ENCODE measurements around the gene ELOVL6. TPM values are rescaled to one million over a fixed set of nuclear protein-coding genes. Genes with fewer than 3 reads are reported as not detected.
"Not testable (repeated sequence)": the region's sequence is repeated elsewhere in the genome, so short reads cannot be mapped to it uniquely, and the experiment has no call there.

Gene ELOVL6
- total and polyA plus RNA-seq, 4 donors: 12.7 to 36.6 (median 24.6) TPM

DNA sequence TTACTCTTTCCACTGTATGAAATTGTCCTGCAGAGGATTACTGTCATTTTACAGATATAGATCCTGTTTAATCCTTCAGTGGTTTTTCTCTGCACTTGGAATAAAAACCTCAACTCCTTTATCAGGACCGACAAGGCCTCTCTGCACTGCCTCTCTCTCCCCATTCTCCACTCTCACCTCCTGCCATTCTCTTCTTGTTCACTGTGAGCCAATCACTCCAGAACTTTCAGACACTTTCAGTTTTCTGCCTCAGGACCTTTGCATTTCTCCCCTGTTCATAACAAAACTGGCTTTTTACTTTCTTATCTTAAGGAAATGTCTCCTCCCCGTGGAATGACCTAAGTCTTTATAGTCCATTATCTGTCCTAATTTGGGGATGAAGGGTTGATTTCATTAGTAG is 137.3 kb downstream of the ELOVL6 start:
- Histone ChIP-seq H3K4me1 (ENCODE audit: control insufficient read depth, insufficient read depth, low read length) (no peaks in the 10 kb centered on the region), H3K27ac (ENCODE audit: low read depth, low read length) (no peak overlapping the region), H3K27me3 (ENCODE audit: control insufficient read depth, insufficient read depth, low read length) (no peaks in the 10 kb centered on the region), H3K4me3 (ENCODE audit: low read depth, low read length) (no peak overlapping the region), H3K36me3 (ENCODE audit: control insufficient read depth, insufficient read depth, low read length) (no peaks in the 10 kb centered on the region), H3K9me3 (ENCODE audit: control insufficient read depth, insufficient read depth, low read length) (no peaks in the 10 kb centered on the region)
- 77% methylated on average over 1 of the region's 2 CpGs for WGBS (ENCODE audit: insufficient coverage)
- DNase-seq (ENCODE audit: low read depth in 4 of 6, low spot score in 6 of 6): no peak

DNA sequence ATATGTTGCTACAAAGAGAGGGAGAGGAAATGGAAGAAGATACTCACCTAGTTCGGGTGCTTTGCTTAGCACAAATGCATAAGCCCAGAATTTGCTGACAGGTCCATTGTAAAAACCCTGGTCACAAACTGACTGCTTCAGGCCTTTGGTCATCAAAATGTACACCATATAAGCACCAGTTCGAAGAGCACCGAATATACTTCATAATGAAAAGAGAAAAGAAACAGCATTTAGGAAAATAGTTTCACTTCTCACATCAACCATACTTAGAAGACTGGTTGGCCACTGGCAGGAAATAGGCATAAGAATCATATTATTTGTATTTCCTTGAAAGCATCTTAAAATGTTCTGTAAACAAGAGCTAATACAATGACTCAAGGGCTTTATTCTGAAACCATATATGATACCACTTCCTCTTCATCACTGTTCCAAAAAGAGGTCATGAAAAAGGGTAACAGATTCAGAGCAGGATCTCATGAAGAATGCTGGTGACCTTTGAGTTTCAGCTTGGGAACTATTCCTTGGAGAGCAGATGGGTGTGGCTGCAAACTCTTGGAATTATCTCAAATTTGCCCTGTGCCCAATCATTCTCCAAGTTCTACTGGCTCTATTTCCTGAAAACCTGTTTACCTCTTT is 138.7 kb downstream of the ELOVL6 start:
- WGBS (ENCODE audit: insufficient coverage): no CpG with 5 or more reads among the region's 3 CpGs
- Histone ChIP-seq H3K27ac (ENCODE audit: low read depth, low read length) (no peak overlapping the region), H3K4me3 (ENCODE audit: low read depth, low read length) (no peak overlapping the region), H3K27me3 (ENCODE audit: control insufficient read depth, insufficient read depth, low read length) (no peaks in the 10 kb centered on the region), H3K36me3 (ENCODE audit: control insufficient read depth, insufficient read depth, low read length) (no peaks in the 10 kb centered on the region), H3K4me1 (ENCODE audit: control insufficient read depth, insufficient read depth, low read length) (no peaks in the 10 kb centered on the region), H3K9me3 (ENCODE audit: control insufficient read depth, insufficient read depth, low read length) (no peaks in the 10 kb centered on the region)
- DNase-seq (ENCODE audit: low read depth in 4 of 6, low spot score in 6 of 6): no peak

DNA sequence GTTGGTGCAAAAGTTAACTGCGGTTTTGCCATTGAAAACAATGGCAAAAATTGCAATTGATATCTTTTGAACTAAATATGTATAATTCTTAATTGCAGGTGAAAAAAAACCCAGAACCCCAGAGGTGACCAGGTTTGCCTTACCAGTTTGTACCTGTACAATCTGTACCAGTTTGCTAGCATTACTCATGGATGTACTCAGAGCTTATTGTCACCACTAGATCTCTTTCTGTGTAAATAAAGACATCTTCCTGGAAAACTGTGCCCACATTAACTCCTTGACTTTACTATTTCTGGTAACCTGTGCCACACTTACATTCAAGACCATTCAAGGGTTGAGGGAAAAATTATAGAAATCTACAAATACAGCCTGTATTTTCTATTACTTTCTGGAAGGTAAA is 139.7 kb downstream of the ELOVL6 start:
- no peaks in the 10 kb centered on the region for H3K36me3 ChIP-seq (ENCODE audit: control insufficient read depth, insufficient read depth, low read length)
- no peaks in the 10 kb centered on the region for H3K4me1 ChIP-seq (ENCODE audit: control insufficient read depth, insufficient read depth, low read length)
- WGBS (ENCODE audit: insufficient coverage): no CpG with 5 or more reads among the region's 1 CpG
- no peak overlapping the region for H3K4me3 ChIP-seq (ENCODE audit: low read depth, low read length)
- no peak overlapping the region for H3K27ac ChIP-seq (ENCODE audit: low read depth, low read length)
- H3K9me3 ChIP-seq (ENCODE audit: control insufficient read depth, insufficient read depth, low read length): no peaks in the 10 kb centered on the region
- no peak for DNase-seq (ENCODE audit: low read depth in 4 of 6, low spot score in 6 of 6)
- no peaks in the 10 kb centered on the region for H3K27me3 ChIP-seq (ENCODE audit: control insufficient read depth, insufficient read depth, low read length)

DNA sequence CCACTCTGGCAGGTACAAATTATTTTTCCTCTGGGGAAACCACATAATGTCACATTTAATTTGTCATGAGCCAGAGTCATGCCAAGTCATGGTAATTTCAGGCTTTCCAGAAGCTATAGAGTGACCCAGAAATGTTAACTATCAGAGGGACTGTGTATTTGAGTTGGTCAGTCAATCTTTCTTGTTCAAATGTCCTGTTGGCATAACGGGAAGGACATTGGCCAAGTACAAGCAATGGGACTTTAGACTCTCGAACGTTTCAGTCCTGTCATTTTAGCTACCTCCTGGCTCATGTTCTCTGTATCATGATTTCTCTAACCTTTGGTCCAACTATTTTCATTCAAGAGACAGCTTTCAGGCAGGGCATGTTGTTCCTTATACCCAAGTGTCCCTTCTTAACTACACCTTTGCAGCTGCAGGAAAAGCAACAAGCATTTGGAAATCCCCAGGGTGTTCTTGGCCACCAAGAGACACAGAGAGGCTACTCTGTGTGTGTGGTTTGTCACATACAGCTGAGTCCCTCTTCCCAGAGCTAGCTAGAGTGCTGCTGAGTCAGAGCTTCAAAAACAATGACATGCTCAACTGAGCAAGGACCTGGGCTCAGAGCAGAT is 143.2 kb downstream of the ELOVL6 start:
- H3K27me3 ChIP-seq (ENCODE audit: control insufficient read depth, insufficient read depth, low read length): no peaks in the 10 kb centered on the region
- 80% methylated on average over 2 of the region's 3 CpGs for WGBS (ENCODE audit: insufficient coverage)
- no peak for DNase-seq (ENCODE audit: low read depth in 4 of 6, low spot score in 6 of 6)
- no peaks in the 10 kb centered on the region for H3K9me3 ChIP-seq (ENCODE audit: control insufficient read depth, insufficient read depth, low read length)
- H3K4me1 ChIP-seq (ENCODE audit: control insufficient read depth, insufficient read depth, low read length): no peaks in the 10 kb centered on the region
- H3K36me3 ChIP-seq (ENCODE audit: control insufficient read depth, insufficient read depth, low read length): no peaks in the 10 kb centered on the region
- no peak overlapping the region for H3K27ac ChIP-seq (ENCODE audit: low read depth, low read length)
- no peak overlapping the region for H3K4me3 ChIP-seq (ENCODE audit: low read depth, low read length)

DNA sequence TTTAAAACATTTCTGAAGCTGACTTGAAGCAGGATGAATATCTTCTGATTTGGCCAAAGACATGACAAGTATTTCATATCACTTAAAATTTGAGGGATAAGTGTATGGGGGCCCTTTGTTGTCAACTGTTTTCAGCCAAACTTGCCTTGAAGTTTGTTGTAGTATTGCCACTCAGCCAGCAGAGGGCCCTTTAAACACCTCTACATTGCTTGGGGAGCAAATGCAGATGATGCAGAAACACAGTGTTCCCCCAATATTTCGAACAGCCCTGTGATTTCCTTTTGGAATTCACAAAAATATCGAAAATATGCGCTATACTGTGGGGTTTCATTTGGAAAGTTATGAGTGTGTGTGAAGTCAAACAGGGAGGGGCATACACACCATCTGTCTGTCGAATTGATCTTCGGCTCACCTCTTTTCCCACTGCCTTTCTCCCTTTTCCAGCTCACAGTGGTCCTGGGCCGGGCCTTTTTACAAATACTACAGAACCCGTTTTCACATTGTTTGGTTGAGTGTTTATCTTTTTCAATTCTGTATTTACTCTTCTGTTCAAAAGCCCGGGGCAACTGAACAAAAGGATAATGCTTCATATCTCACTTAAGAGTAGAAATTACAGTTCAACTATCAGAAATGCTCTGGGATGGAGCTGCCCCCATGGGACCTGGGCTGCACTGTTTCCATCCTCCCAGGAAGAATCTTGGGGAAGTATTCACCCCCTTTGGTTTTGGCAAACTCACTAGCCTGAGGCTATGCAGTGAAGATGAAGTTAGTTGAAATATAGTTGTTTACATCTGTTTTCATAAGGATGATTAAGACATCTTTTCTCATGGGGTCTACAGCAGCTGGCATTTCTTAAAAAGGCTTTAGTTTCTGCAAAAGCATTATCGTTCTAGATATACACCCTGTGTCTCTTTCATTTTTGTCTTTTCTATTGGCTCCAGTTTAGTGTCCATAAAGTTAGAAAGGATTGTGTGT is 148.2 kb downstream of the ELOVL6 start:
- H3K27ac ChIP-seq (ENCODE audit: low read depth, low read length): no peak overlapping the region

DNA sequence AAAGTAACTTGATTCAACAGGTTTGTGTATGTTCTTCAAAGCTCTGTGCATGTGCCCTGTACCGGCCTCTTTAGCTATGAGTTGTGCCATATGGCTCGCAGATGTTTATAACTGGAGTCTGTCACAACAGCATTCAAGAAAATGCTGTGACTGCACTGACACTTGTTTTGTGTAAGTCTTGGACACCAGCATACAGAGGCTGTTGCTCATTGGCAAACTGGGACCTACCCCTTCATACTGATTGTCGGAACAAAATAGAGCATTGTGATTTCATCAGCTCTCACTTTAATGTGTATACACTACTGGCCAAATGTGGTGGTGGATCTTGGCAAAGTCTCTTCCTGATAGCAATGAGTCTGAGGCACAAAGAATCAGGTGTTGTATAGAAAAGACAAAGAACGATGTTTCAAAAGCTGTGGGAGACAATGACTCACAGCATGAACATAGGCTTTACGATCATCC is 151.8 kb downstream of the ELOVL6 start:
- Histone ChIP-seq H3K4me3 (ENCODE audit: low read depth, low read length) (no peak overlapping the region), H3K36me3 (ENCODE audit: control insufficient read depth, insufficient read depth, low read length) (no peaks in the 10 kb centered on the region)
- WGBS (ENCODE audit: insufficient coverage): 47% methylated on average over 3 of the region's 5 CpGs

More for the DNA sequence above, 148.2 kb downstream of the ELOVL6 start:
- 48% methylated on average over 3 of the region's 9 CpGs for WGBS (ENCODE audit: insufficient coverage)
- no peaks in the 10 kb centered on the region for H3K9me3 ChIP-seq (ENCODE audit: control insufficient read depth, insufficient read depth, low read length)
- H3K36me3 ChIP-seq (ENCODE audit: control insufficient read depth, insufficient read depth, low read length): no peaks in the 10 kb centered on the region
- DNase-seq (ENCODE audit: low read depth in 4 of 6, low spot score in 6 of 6): peak in 4 of 6 donors; percentile 35 to 83 (median 60)
- H3K27me3 ChIP-seq (ENCODE audit: control insufficient read depth, insufficient read depth, low read length): no peaks in the 10 kb centered on the region
- H3K4me1 ChIP-seq (ENCODE audit: control insufficient read depth, insufficient read depth, low read length): no peaks in the 10 kb centered on the region
- no peak overlapping the region for H3K4me3 ChIP-seq (ENCODE audit: low read depth, low read length)

DNA sequence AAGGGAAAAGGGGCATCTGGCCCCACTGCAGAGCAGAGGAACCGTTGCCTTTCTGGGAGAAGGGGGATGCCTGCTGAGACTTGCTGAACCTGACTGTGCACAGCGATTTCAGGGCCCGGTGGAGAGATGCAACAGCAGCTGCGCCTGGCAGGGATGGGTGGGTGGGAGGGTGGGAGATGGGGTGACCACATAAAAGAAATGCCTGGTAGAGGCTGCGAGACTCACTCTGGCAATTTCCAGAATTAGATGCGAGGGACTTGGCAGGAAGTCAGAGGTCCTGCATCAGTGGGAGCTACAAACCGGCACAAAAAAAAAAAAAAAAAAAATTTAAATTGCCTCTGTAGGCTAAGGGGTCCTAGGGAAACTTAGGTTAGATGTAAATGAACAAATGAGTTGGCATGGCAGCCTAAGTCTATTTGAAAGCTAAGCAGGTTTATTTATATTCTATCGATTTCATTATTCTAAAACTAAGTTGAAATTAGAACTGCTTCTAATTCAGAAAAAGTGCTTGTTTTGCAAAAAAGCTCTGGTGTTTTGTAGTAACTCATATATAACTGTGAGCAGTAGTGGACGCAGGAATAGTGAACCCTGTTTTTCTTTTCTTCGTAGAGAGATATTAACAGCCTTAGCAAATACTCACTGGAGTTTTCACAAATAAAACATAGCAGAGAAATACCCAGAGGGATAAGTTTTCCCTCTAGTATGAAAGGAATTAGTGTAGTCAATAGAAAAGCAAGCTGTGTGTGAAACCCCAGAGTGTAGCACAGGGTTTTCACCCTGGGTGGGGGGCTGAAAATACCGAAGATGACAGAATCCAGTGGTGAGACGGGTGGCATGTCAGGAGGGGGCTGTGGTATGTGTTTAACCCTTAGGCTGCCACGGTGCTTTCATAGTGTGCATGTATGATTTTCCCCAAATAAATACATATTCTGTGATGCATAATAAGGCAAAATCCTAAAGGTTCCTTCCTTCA is 155.6 kb downstream of the ELOVL6 start:
- Histone ChIP-seq H3K27me3 (ENCODE audit: control insufficient read depth, insufficient read depth, low read length) (no peaks in the 10 kb centered on the region), H3K27ac (ENCODE audit: low read depth, low read length) (peak overlapping the region; percentile 29), H3K4me1 (ENCODE audit: control insufficient read depth, insufficient read depth, low read length) (peaks cover 6% of the 10 kb centered on the region), H3K36me3 (ENCODE audit: control insufficient read depth, insufficient read depth, low read length) (no peaks in the 10 kb centered on the region), H3K4me3 (ENCODE audit: low read depth, low read length) (no peak overlapping the region), H3K9me3 (ENCODE audit: control insufficient read depth, insufficient read depth, low read length) (no peaks in the 10 kb centered on the region)
- peak in 2 of 6 donors; percentile 55 to 63 for DNase-seq (ENCODE audit: low read depth in 4 of 6, low spot score in 6 of 6)
- 30% methylated on average over 5 of the region's 13 CpGs for WGBS (ENCODE audit: insufficient coverage)

More for the DNA sequence above, 151.8 kb downstream of the ELOVL6 start:
- Histone ChIP-seq H3K27ac (ENCODE audit: low read depth, low read length) (peak overlapping the region; percentile 12), H3K9me3 (ENCODE audit: control insufficient read depth, insufficient read depth, low read length) (no peaks in the 10 kb centered on the region), H3K4me1 (ENCODE audit: control insufficient read depth, insufficient read depth, low read length) (peaks cover 6% of the 10 kb centered on the region), H3K27me3 (ENCODE audit: control insufficient read depth, insufficient read depth, low read length) (no peaks in the 10 kb centered on the region)
- peak in 1 of 6 donors; percentile 57 for DNase-seq (ENCODE audit: low read depth in 4 of 6, low spot score in 6 of 6)

DNA sequence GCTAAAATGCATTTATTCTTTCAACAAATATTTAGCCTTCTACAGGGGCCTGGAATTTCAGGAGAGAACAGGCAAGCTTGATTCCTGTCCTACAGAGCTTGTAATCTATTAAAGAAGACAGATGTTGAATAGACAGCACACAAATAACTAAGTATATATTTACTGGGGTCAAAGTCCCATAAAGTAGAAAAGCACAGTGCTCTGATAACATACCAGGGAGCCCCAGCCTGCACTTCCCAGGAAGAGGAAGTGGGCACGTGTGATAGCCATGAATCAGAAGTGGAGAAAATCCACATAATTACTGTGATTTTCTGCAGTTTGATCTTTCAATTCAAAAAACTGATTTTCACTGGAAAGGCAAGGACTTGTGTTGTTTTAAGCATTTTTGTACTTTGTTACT is 156.7 kb downstream of the ELOVL6 start:
- H3K27me3 ChIP-seq (ENCODE audit: control insufficient read depth, insufficient read depth, low read length): no peaks in the 10 kb centered on the region
- H3K4me1 ChIP-seq (ENCODE audit: control insufficient read depth, insufficient read depth, low read length): peaks cover 6% of the 10 kb centered on the region
- H3K36me3 ChIP-seq (ENCODE audit: control insufficient read depth, insufficient read depth, low read length): no peaks in the 10 kb centered on the region
- H3K4me3 ChIP-seq (ENCODE audit: low read depth, low read length): no peak overlapping the region
- H3K9me3 ChIP-seq (ENCODE audit: control insufficient read depth, insufficient read depth, low read length): no peaks in the 10 kb centered on the region
- no peak overlapping the region for H3K27ac ChIP-seq (ENCODE audit: low read depth, low read length)
- no CpG with 5 or more reads among the region's 1 CpG for WGBS (ENCODE audit: insufficient coverage)
- no peak for DNase-seq (ENCODE audit: low read depth in 4 of 6, low spot score in 6 of 6)

DNA sequence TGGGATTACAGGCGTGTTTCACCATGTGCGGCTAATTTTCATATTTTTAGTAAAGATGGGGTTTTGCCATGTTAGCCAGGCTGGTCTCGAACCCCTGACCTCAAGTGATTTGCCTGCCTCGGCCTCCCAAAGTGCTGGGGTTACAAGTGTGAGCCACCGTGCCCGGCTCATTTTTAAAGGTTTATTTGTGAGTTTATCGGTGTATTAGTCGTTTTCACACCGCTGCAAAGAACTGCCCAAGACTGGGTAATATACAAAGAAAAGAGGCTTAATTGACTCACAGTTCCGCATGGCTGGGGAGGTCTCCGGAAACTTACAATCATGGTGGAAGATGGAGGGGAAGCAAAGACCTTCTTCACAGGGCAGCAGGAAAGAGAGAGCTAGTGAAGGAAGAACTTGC is 159.3 kb downstream of the ELOVL6 start:
- not testable (repeated sequence) for DNase-seq (ENCODE audit: low read depth in 4 of 6, low spot score in 6 of 6); H3K27me3 ChIP-seq (ENCODE audit: control insufficient read depth, insufficient read depth, low read length)
- 93% methylated on average over 6 of the region's 11 CpGs for WGBS (ENCODE audit: insufficient coverage)

More for the DNA sequence above, 159.3 kb downstream of the ELOVL6 start:
- not testable (repeated sequence) for H3K9me3 ChIP-seq (ENCODE audit: control insufficient read depth, insufficient read depth, low read length); H3K36me3 ChIP-seq (ENCODE audit: control insufficient read depth, insufficient read depth, low read length); H3K4me3 ChIP-seq (ENCODE audit: low read depth, low read length); H3K27ac ChIP-seq (ENCODE audit: low read depth, low read length); H3K4me1 ChIP-seq (ENCODE audit: control insufficient read depth, insufficient read depth, low read length)

Data from spinal cord (tissue), 10 donors.